HS-5 (cell line): Measurements from ENCODE around the gene NDUFA13.
"Not testable (repeated sequence)": the region's sequence is repeated elsewhere in the genome, so short reads cannot be mapped to it uniquely, and the experiment has no call there.

Source experiments
- DNase-seq: peaks from one replicate; pipeline ENCODE4 v3.0.0-alpha.2; 2012; ENCODE audit warnings: low read depth

The NDUFA13 gene

DNA sequence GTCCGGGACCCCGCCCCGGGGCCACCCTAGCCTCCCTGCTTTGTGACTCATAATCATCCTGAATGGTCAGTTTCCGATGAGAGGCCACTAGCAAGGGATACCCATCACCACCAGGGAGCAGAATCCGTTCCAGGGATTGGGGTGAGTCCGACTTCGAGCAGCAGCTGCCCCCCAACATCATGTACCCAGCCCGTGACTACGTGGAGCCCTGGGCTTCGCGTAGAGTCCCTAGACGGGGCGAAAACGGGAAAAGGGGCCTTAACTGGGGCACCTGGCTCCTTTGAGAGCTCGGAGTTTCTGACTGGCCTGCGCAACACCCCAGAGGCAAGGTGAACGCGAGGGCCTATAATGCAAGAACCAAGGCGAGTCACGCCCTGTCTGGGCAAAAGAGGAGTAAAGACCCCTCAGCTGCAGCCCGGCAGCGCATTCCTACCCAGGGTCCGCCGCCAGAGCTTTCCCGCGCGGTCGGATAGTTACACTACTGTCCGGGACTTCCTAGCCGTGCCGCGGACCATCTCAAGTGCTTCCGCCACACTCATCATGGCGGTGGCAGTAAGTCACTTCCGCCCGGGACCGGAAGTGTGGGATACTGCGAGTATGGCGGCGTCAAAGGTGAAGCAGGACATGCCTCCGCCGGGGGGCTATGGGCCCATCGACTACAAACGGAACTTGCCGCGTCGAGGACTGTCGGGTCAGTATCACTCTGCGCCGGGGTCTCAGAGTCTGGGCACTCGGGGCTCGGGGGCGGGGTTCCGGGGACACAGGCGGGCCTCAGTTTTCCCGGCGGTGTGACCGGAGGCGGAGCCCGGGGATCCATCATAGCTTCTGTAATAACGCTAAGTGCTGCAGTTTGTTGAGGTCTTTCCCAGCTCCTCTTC lies at the start of gene NDUFA13:
Gene NDUFA13, plus strand, starts transcription at position 584 of the 878 bp plus-strand sequence. Its CDS starts 14 bp downstream, at position 598.
- DNase-seq, result peak; percentile 78

DNA sequence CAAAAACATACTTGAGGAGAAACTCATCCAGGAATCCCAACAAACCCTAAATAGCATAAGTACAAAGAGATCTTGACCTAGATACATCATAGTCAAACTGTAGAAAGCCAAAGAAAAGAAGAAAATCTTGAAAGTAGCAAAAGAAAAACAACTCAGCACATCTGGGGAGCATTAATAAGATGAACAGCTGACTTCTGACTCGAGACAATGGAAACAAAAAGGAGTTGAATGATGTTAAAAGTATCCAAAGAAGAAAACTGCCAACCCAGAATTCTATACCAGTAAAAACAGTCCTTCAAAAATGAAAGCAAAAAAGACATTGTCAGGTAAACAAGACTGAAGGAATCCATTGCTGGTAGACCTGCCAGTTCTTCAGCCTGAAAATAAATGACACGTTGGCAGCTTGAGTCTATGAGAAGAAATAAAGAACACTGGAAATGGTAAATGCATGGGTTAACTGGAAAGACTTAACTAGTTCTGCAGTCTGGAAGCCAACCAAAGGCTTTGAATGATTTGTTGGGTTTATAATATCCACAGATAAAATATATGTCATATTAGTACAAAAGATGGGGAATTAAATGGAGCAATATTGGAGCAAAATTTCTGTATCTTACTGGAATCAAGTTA lies 47.5 kb upstream of the NDUFA13 start:
- DNase-seq, result no peak

DNA sequence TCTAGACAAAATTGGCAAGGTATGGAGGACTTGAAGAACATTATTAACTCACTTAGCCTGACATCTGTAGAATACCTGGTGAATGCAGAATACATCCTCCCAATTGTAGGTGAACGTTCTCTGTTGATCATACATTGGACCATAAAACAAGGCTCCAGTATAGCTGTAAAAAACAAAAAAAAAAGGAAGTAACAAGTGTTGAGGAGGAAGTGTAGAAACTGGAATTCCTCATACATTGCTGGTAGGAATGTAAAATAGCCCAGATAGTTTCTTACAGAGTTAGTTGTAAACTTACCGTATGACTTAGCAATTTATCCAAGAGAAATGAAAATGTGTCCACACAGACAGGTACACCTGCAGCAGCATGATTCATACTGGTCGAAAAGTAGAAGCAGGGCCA lies 45.4 kb upstream of the NDUFA13 start:
- DNase-seq, result no peak

DNA sequence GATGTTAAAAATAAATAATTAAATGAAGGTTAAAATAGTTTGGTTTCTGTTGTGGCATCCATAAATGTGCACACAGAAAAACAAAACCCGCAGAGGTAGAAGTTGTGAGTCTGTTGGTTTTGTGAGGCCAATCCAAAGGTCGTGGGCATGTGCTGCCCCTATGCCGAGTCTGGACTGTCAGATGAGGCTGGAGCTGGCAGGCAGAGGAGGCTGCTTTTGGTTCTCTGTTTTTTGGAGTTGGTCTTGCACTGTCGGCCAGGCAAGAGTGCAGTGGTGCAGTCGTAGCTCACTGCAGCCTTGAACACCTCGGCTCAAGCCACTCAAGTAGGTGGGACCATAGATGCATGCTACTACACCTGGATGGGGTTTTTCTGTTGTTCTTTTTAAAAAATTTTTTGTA lies 44.3 kb upstream of the NDUFA13 start:
- DNase-seq, result no peak

DNA sequence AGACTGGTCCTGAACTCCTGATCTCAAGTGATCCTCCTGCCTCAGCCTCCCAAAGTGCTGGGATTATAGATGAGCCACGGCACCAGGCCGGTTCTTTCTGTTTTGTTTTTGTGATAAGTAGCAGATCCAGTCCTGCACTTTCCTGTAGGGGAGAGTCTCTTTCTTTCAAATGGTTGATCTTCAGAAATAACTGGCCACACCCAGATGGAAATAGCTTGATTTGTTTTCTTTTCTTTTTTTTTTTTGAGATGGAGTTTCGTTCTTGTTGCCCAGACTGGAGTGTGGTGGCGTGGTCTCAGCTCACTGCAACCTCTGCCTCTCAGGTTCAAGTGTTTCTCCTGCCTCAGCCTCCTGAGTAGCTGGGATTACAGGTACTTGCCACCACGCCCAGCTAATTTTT lies 43.9 kb upstream of the NDUFA13 start:
- not testable (repeated sequence) for DNase-seq

DNA sequence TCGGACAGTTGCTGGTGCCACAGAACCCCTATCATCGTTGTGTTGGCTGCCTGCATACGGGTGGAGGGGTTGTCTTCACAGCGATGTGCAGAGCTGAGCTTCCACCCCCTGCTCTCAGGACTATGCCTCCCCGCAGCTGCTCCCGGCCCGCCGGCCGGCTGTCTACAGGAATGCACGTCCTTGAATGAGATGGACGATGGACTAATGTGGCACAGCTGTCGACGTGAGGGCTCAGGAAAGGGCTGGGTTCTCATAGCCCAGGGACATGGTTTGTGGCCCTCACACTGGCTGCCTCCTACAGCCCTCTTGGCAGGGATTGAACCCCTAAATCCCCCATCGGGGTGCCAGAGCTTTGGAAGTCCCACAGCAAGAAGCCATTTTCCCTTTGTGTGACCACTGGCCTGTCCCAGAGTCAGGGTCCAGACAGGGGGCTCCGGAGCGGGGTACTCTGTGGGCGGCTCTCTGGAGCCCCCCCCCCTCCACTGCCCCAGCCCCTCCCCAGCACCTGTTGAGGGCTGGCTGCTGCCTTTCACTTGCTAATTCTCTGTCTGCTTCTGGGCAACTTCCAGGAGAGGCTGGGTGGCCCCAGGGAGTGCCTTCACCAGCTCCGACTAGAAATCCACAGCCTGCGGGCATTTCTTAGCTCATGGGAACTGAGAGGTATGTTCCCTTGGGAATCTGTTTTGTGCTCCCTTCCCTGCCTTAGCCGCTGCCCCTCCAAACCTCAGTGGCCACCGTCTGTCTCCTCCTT lies 40.8 kb upstream of the NDUFA13 start:
- DNase-seq, result no peak

DNA sequence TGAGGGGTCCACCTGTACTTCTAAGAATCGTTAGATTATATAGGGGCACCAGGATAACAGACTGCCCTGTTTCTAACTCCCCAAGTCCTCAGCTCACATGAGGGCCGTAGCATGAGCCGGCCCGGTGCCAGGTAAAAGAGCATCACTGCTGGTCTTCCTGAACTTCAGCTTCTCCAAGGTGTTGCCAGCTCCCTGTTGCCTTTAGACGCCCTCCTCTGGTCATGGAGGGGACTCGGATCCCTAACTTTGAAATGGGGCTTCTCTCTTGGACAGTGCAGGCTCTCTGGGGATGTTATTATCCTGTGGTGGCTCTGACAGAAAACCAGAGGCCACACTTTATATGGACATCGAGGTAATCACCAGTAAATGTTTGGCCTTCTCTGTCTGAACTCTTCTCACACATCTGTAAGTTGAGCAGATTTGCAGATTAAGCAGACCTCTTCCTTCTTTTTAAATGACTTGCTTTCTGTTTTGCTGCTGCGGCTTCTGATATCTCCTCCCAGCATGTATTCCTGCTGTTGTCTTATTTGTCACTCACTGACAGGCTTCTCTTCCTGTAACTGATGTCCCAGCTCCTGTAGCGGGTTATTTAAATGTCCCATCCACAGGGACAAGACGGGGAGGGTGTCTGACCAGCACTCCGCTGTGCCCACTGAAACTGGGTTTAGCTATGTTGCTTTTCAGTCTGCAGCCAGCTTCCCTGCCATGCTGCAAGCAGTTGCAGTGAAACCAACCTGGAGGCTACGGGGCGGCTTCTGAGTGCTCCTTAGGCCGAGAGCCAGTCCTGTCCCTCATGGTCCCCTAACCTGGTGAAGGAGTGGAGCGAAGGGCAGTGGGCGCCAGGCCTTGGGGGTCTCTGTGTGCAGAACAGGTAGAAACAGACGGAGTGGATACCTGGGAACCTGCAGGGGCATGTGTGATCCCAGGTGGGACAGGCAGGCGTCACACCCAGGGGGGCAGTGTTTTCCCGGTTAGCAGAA lies 39.9 kb upstream of the NDUFA13 start:
- no peak for DNase-seq

DNA sequence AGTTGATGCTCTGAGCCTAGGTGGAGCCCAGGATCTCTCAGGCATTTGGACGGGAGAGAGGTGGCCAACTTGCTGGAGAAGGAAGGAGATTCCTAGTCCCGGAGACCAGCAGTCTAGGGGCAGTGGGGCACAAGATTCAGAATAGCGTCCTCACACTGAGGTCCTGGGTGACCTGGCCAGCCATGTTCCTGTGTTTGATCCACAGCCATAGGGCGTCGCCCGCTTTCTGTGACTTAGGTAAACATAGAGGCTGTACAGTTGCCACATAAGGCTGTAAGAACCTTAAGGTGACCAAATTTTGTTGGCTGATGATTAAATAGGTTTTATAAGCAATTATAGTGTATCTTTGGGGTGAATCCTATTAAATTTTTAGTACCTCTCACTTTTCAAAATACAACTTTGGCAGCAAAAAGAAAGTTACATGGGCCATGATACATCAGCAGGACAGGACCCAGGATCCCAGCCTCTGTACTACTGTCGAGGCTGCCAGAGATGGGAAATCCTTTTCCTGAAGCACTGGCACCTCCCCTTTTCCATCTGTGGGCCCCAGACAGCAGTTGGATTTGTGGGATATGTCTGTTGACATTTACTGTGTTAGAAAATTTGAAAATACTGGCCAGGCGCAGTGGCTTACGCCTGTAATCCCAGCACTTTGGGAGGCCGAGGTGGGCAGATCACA lies 38.2 kb upstream of the NDUFA13 start:
- no peak for DNase-seq

DNA sequence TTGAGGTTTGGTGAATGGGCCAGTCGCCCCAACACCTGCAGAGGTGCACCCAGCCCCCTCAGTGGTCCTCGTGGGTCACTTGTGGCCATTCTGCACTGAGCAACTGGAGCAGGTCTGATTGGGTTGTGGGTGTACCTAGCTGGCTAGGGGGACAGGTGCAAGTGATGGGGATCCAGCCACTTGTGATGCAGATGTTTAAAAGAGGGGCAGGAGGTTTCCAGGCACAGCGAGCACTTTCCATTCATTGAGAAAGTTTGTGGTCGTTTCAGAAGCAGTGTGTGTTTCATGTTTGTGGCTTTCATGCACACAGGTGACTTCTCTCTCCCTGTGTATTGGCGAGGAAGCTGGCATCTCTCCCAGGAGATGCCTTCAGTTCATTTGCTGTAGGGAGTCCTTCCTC lies 35.3 kb upstream of the NDUFA13 start:
- DNase-seq, result no peak

DNA sequence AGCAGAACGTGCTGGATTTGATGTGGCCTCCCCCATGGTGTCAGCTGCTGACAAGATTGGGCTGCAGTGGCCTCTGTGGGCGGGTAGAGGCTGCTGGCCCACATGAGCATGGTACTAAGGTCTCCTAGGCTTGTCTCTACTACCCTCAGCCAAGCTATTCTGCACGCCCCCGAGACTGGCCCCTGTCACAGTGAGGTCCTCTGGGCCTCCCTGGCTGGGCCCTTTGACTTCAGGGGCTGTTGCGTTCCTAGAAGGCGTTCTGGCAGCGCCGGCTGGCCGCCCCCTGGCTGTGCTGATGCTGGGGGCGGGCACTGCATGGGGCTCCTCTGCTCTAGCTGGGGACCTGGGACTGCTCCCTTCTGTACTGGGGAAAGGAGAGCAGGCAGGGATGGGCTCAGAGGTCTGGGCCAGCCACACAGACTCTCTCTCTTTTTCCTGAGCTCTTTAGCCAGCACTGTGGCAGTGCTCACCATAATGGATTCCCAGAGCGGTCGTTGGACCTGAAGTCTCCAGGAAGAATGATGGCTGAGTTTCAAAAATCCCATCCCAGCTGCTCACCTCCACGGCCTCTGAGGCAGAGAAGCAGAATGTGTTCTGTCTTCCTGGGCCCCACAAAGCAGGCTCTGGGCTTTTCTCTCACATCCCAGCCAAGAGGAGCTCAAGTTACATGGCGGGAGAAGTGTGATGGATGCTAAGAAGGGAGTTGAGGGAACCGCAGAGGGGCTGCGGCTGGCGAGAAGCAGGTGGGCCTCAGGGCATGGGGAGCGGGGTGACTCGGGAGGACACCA lies 33.0 kb upstream of the NDUFA13 start:
- no peak for DNase-seq

DNA sequence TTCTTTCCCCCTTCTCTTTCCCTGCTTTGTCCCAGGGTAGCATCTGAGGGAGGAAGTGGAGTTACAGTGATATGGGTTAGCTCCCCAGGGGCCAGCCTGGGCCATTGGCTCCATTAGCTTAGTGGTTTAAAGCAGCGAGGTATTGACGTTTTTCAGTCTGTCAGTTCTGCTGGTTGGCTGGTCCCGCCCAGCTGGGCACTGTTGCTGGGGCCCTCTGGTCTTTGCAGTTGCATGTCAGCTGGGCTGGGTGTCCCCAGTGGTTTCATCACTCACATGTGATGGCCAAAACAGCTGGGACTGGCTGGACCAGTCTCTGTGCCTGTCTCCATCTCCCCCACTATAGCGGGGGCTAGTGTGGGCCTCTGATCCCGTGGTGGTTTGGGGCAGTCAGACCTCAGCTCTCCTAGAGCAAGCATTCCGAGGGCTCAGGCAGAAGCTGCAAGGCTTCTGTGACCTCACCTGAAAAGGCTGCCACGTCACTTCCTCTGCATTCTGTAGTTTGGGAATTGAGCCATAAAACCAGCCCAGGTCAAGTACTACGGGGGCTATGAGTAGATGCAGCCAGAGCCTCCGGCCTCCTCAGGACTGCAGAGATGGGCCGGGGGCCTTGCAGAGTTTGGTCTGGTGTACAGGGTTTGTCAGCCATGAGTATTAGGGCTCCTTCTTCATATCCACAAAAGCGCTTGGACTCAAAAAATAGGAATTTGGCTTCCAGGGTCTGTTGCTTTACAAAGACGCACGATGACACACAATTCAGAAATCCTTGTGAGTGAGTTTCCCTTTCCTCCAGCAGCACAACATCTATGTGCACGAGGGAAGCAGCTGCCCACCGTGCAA lies 30.6 kb upstream of the NDUFA13 start:
- DNase-seq, result no peak

DNA sequence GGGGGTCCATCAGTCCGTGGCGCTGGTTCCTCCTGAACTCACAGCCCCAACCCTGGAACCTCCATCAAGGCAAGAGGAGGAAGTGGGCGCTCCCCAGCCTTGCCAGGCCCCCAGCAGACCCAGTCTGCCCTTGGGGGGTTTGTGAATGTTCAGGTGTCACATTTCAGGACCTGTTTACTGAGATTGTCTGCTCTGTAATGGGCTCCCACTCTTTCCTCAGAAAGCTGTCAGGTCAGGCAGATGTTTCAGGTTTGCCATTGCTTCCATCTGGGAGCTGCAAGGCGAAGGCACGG lies 30.1 kb upstream of the NDUFA13 start:
- no peak for DNase-seq

DNA sequence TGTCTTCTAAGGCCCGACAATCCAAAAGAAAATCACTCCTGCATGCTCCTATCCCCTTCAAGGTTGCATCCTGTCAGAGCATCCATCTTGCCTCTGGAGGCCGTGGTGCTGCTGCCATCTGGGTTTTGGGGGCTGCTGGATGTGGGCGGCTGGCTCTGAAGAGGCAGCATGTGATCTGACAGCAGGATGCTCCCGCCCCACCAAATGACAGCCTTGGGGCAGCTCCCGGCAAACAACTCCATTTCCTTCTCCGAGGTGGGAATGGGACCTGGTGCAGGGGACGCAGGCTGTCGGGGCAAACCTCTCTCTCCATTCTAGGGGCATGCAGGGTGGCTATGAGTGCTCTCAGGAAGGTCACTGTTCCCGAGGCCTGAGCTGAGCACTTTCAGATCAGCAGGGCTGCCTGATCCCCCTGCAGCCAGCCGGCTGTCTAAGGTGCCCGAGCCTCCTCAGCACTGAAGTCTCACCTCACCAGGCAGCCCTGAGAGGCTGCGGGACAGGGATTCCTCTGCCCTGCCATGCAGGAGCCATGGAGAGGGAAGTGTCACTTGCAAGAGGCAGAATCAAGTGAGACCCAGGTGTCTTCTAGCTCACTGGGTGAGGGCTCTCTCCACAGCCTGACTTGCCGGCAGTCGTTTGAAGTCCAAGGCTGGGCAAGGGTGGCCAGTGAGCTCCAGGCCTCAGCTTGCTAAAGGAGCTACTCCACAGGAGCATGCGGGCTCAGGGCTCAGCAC lies 29.5 kb upstream of the NDUFA13 start:
- DNase-seq, result no peak

DNA sequence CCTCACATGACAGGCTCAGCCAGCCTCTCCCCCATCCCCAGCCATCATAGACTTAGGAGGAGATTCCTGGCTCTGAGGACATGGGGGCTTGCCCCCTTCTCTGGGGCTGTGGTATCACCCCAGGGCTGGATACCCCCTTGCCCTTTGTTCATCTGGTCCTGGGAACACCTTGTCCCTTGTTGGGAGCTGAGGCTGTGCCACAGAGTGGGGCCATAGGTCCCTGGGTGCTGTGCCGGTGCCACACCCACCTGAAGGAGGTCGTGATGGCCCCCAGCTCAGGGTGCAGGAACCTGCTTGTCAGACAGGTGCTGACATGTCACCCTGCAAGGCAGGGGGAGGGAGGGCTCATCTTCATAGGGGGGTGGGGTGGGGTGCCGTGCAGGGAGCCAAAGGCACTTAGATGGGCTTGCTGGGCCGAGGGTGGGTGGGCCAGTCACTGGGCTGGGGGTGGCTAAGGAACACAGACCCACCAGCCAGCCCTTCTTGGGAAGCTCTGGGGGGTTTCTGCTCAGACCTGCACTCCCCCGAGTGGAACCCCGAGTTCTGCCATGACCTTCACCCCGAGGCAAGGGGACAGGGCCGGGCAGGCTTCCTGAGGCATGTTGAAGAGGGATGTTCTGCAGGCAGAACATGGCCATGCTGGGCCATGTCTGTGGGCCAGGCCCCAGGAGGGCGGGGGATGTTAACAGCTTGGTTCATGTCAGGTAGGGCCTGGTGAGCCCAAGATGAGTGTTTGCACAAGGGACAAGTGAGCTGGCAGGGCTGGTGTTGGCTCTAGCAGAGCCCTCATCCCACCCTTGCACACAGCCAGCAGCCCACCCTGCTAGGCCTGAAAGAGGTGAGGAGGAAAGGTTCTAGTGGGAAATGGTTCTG lies 28.7 kb upstream of the NDUFA13 start:
- no peak for DNase-seq

DNA sequence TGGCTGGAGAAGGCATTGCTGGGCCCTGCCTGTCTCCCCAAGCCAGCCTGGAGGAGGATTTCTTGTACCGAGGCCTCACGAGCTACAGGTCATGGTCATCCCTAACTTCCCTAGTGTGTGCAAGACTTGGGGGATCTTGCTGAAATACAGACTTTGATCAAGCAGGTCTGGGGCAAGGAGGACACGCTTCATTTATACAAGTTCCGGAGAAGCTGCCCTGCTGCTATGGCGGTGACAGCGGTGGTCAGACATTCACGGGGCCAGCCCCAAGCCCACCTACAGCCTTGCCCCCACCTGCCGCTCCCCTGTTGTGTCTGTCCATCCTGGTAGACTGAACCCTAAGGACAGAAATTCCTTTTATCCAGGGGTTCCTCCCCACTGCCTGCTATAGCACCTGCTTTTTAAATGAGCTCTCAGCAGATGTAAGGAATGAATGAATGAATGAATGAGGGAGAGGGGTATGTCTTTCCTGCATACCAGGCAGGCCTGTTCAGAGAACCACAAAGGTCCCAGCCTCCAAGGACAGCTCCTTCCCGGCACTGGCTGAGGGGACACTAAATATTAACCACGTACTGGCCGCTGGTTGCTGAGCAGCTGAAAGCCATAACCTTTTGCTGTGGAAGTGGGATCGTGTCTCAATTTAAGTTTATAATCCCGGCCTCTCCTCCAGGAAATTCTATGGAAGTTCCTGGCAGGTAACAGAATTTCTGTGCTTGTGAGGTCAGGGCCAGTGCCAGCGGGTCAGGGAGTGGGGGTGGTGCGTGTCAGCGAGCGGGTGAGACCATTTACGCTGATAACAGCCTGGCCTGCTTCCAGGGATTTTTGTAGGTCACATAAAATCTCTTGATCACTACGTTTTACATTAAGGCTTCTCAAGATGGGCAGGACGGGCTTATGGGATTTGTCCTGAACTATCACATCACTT lies 27.8 kb upstream of the NDUFA13 start:
- DNase-seq, result no peak

DNA sequence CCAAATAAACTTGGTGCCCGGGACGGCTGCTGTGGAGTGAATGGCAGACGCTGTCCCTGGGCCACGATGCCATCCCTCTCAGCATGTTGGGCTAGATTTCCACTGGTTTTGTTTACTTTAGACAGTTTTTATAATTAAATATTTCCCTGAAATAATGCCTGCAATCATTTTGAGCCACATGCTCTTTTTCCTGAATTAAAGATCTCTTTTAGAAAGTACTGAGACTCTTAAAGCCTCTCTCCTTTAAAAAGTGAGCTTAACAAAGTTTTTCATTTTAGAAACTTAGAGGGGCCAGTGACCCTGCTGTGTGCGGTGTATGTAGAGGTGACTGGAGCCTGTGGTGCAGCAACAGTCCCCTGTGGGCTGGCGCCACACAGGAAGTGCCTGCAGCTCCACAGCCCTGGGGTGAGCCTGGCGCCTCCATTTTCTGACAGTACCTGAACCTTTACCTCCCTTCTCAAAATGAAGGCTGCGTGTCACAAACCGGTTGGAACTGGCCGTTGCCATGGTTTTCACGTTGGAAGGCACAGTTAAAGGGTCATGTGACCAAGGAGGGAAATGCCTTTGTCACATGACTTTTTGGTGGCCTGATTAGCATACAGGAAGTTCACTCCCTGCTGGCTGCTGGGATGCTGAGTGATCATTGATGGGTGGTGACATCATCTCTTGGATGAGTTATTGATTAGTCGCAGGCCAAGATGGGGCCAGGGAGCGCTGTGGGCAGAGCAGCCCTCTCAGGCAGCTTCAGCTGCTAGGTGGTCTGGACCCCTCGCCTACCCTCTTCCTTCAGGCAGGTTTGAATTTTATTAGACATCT lies 26.9 kb upstream of the NDUFA13 start:
- peak; percentile 98 for DNase-seq
